HG02970 (cell line): ENCODE data around the gene KRT6B.
"Not testable (repeated sequence)": the region's sequence is repeated elsewhere in the genome, so short reads cannot be mapped to it uniquely, and the experiment has no call there.

ENCODE experiments used
- ATAC-seq: cut with Tn5 transposase; IDR thresholded peaks from one replicate; pipeline ENCODE4 v1.9.1; 2021; ENCODE audit warnings: mild to moderate bottlenecking, moderate library complexity, moderate number of reproducible peaks; ENCODE audit not compliant: unreplicated experiment, low FRiP score

Gene KRT6B

GRCh38 chr12:52415870-52416750, 35.8 kb downstream of the KRT6B start:
- ATAC-seq = no peak

- no peak for ATAC-seq
These were observed 37.0 kb downstream of the KRT6B start for GRCh38 chr12:52414936-52415335.

- no peak for ATAC-seq
These were observed 38.1 kb downstream of the KRT6B start for GRCh38 chr12:52413782-52414345.

GRCh38 chr12:52413202-52413601, 38.7 kb downstream of the KRT6B start:
- no peak for ATAC-seq

- ATAC-seq = no peak
These were observed 40.1 kb downstream of the KRT6B start for GRCh38 chr12:52411815-52412214.

GRCh38 chr12:52410589-52411248, 41.2 kb downstream of the KRT6B start:
- ATAC-seq = not testable (repeated sequence)

GRCh38 chr12:52407918-52408317, 44.0 kb downstream of the KRT6B start:
- ATAC-seq = no peak

- ATAC-seq = no peak
These were observed 46.0 kb downstream of the KRT6B start, which contains the start of gene KRT82 for GRCh38 chr12:52405922-52406385. Gene KRT82, minus strand, starts transcription at chr12:52406335. Its CDS starts 58 bp downstream, at chr12:52406277.

GRCh38 chr12:52404951-52405350, 47.0 kb downstream of the KRT6B start:
- no peak for ATAC-seq

GRCh38 chr12:52403561-52403960, 48.4 kb downstream of the KRT6B start:
- no peak for ATAC-seq

- no peak for ATAC-seq
These were observed 48.9 kb downstream of the KRT6B start for GRCh38 chr12:52402873-52403540.

- ATAC-seq = no peak
These were observed 49.6 kb downstream of the KRT6B start for GRCh38 chr12:52402377-52402776.

- no peak for ATAC-seq
These were observed 50.0 kb downstream of the KRT6B start for GRCh38 chr12:52401926-52402325.

- no peak for ATAC-seq
These were observed 50.4 kb downstream of the KRT6B start for GRCh38 chr12:52401526-52401925.

GRCh38 chr12:52400906-52401305, 51.0 kb downstream of the KRT6B start:
- ATAC-seq = no peak

GRCh38 chr12:52399756-52400155, 52.2 kb downstream of the KRT6B start:
- ATAC-seq = no peak

GRCh38 chr12:52398176-52398575, 53.8 kb downstream of the KRT6B start:
- no peak for ATAC-seq

GRCh38 chr12:52396656-52397055, 55.3 kb downstream of the KRT6B start:
- ATAC-seq = no peak
